MM.1S (cell line): Measurements from ENCODE around the gene ATL1.
"Not testable (repeated sequence)": the region's sequence is repeated elsewhere in the genome, so short reads cannot be mapped to it uniquely, and the experiment has no call there.

Experiments
- DNase-seq: peaks from one replicate; pipeline ENCODE4 v3.0.0-alpha.2; 2015
- H2AFZ ChIP-seq: fragments of 300-600 bp; sonication (generic); 2 replicates; pipeline ENCODE4 v1.6.0; 2016; ENCODE audit warnings: antibody characterized with exemption, low read length
- H3F3A ChIP-seq: fragments of 300-600 bp; sonication (generic); 2 replicates; pipeline ENCODE4 v1.6.1; 2016; ENCODE audit warnings: mild to moderate bottlenecking, antibody characterized with exemption, low read length, moderate library complexity, mixed read lengths; ENCODE audit not compliant: insufficient read depth
- H3K27ac ChIP-seq: fragments of 300-600 bp; sonication (generic); 2 replicates; pipeline ENCODE4 v1.5.1; 2016; ENCODE audit warnings: mild to moderate bottlenecking, low read length
- H3K27me3 ChIP-seq: fragments of 300-600 bp; sonication (generic); replicated peaks from 2 replicates; pipeline ENCODE4 v1.6.0; 2016; ENCODE audit warnings: low read length; ENCODE audit not compliant: insufficient read depth
- H3K36me3 ChIP-seq: fragments of 300-600 bp; sonication (generic); replicated peaks from 2 replicates; pipeline ENCODE4 v1.6.1; 2016; ENCODE audit warnings: mild to moderate bottlenecking, low read length, mixed read lengths; ENCODE audit not compliant: insufficient read depth
- H3K4me1 ChIP-seq: fragments of 300-600 bp; sonication (generic); 2 replicates; pipeline ENCODE4 v1.6.1; 2016; ENCODE audit warnings: low read length, mixed read lengths
- H3K4me2 ChIP-seq: fragments of 300-600 bp; sonication (generic); 2 replicates; pipeline ENCODE4 v1.6.0; 2016; ENCODE audit warnings: low read depth, low read length
- H3K4me3 ChIP-seq: fragments of 300-600 bp; sonication (generic); 2 replicates; pipeline ENCODE4 v1.5.1; 2016; ENCODE audit warnings: low read length, mixed read lengths
- H3K79me2 ChIP-seq: fragments of 300-600 bp; sonication (generic); 2 replicates; pipeline ENCODE4 v1.6.1; 2016; ENCODE audit warnings: mixed run types, low read length, mixed read lengths
- H3K9ac ChIP-seq: fragments of 300-600 bp; sonication (generic); 2 replicates; pipeline ENCODE4 v1.6.1; 2016; ENCODE audit warnings: low read length, mixed read lengths
- H3K9me2 ChIP-seq: fragments of 300-600 bp; sonication (generic); replicated peaks from 2 replicates; pipeline ENCODE4 v1.6.1; 2016; ENCODE audit warnings: mild to moderate bottlenecking, low read length, mixed read lengths; ENCODE audit not compliant: insufficient read depth
- H3K9me3 ChIP-seq: fragments of 300-600 bp; sonication (generic); replicated peaks from 2 replicates; pipeline ENCODE4 v1.6.1; 2016; ENCODE audit warnings: mild to moderate bottlenecking, low read length, mixed read lengths; ENCODE audit not compliant: insufficient read depth
- H4K20me1 ChIP-seq: fragments of 300-600 bp; sonication (generic); 2 replicates; pipeline ENCODE4 v1.6.1; 2016; ENCODE audit warnings: mild to moderate bottlenecking, low read length, moderate library complexity, mixed read lengths; ENCODE audit not compliant: insufficient read depth
- EZH2 ChIP-seq: fragments of 300-600 bp; sonication (generic); optimal IDR thresholded peaks from 2 replicates; pipeline ENCODE3; 2017; ENCODE audit warnings: low read depth, mild to moderate bottlenecking, antibody characterized with exemption, low read length, mixed read lengths
- EZH2phosphoT487 ChIP-seq: fragments of 300-600 bp; sonication (generic); IDR thresholded peaks from 2 replicates; pipeline ENCODE4 v1.6.1; 2018; ENCODE audit warnings: antibody characterized with exemption, low read length
- TF ChIP-seq, protein P1 (sequence below): fragments of 300-600 bp; sonication (generic); IDR thresholded peaks from 2 replicates; pipeline ENCODE4 v1.5.1; 2016; ENCODE audit warnings: antibody characterized with exemption, low read length, mixed read lengths

Gene ATL1

DNA sequence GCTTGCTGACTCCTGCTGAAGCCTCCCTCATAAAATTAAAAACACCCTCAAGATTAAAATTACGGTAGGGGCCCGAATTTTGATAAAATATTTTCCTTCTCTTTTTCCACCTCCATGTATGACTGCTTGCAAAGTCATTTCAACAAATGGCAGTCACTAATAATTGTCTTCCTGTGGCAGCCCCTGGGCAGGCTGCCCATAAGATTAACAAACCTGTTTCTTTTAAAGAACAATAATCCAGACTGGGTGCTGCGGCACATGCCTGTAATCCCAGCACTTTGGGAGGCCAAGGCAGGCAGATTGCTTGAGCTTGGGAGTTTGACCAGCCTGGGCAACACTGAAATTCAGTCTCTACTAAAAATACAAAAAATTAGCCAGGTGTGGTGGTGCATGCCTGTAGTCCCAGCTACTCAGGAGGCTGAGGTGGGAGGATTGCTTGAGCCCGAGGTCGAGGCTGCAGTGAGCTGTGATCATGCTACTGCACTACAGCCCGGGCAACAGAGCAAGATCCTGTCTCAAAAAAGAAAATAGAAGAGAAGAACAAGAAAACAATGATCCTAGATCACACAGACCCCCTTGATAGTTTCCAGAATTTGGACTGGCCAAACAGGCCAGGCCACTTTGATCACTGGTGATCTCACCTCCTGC is 99.5 kb downstream of the ATL1 start:
- no peaks in the 10 kb centered on the region for H3K27me3 ChIP-seq
- H3K9ac ChIP-seq, result no peak overlapping the region
- no peaks in the 10 kb centered on the region for H3F3A ChIP-seq
- H4K20me1 ChIP-seq, result no peaks in the 10 kb centered on the region
- no peak for DNase-seq
- TF ChIP-seq EZH2 (no peak), EZH2phosphoT487 (no peak)
- TF ChIP-seq, protein P1, sequence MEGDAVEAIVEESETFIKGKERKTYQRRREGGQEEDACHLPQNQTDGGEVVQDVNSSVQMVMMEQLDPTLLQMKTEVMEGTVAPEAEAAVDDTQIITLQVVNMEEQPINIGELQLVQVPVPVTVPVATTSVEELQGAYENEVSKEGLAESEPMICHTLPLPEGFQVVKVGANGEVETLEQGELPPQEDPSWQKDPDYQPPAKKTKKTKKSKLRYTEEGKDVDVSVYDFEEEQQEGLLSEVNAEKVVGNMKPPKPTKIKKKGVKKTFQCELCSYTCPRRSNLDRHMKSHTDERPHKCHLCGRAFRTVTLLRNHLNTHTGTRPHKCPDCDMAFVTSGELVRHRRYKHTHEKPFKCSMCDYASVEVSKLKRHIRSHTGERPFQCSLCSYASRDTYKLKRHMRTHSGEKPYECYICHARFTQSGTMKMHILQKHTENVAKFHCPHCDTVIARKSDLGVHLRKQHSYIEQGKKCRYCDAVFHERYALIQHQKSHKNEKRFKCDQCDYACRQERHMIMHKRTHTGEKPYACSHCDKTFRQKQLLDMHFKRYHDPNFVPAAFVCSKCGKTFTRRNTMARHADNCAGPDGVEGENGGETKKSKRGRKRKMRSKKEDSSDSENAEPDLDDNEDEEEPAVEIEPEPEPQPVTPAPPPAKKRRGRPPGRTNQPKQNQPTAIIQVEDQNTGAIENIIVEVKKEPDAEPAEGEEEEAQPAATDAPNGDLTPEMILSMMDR, result no peak
- H3K4me3 ChIP-seq, result no peak overlapping the region
- H3K4me1 ChIP-seq, result no peaks in the 10 kb centered on the region
- no peaks in the 10 kb centered on the region for H3K36me3 ChIP-seq
- no peaks in the 10 kb centered on the region for H3K9me2 ChIP-seq
- no peak overlapping the region for H3K27ac ChIP-seq
- H3K79me2 ChIP-seq, result no peaks in the 10 kb centered on the region
- no peak overlapping the region for H2AFZ ChIP-seq
- no peaks in the 10 kb centered on the region for H3K9me3 ChIP-seq
- H3K4me2 ChIP-seq, result no peak overlapping the region

DNA sequence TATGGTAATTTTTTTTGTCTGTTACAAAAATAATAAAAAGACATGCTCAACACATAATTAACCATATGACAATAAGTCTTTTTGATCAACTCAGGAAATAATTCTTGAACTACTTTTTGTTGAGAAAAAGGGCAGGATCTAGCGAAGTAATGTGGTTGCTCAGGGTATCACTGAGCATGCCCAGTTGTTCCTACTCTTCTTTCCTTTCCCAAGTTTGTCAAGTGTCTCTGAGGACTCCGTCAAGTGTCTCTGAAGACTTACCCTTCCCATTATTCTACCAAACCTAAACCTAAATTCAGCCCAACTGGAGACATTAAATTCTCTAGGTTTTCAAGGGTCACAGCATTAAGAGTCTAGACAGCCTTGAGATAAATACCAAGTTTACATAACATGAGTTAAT is 104.6 kb downstream of the ATL1 start:
- H3K4me1 ChIP-seq, H3F3A ChIP-seq, H3K4me2 ChIP-seq, H3K27me3 ChIP-seq, H3K9me2 ChIP-seq, H2AFZ ChIP-seq, H3K9me3 ChIP-seq, H3K4me3 ChIP-seq, H3K9ac ChIP-seq, H3K27ac ChIP-seq, DNase-seq, H3K36me3 ChIP-seq, H4K20me1 ChIP-seq: not testable (repeated sequence)
- peaks cover 22% of the 10 kb centered on the region for H3K79me2 ChIP-seq

DNA sequence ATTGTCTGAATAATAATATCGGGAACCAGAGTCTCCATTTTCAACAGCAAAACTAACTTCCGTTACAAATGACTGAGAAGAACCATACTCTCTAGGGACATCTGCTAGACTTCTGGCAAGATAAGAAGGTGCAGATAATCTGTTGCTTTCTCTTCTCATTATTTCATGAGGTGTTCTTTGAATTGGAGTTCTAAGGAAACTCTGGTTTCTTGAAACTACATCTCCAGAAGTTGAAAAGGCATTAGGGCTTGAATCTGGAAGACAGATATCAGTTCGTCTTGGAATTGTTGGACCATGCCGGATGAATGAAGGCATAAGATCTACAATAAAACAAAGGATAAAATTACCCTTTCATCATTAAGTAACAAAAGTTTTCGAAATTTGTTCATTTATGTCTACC is 105.4 kb downstream of the ATL1 start:
- H3K79me2 ChIP-seq, result peaks cover 22% of the 10 kb centered on the region
- H3K27ac ChIP-seq, H3K27me3 ChIP-seq, H3F3A ChIP-seq, DNase-seq, H3K4me3 ChIP-seq, H3K9me3 ChIP-seq, H2AFZ ChIP-seq, H3K9ac ChIP-seq, H3K4me2 ChIP-seq, H3K9me2 ChIP-seq, H3K4me1 ChIP-seq, H4K20me1 ChIP-seq, H3K36me3 ChIP-seq: not testable (repeated sequence)

DNA sequence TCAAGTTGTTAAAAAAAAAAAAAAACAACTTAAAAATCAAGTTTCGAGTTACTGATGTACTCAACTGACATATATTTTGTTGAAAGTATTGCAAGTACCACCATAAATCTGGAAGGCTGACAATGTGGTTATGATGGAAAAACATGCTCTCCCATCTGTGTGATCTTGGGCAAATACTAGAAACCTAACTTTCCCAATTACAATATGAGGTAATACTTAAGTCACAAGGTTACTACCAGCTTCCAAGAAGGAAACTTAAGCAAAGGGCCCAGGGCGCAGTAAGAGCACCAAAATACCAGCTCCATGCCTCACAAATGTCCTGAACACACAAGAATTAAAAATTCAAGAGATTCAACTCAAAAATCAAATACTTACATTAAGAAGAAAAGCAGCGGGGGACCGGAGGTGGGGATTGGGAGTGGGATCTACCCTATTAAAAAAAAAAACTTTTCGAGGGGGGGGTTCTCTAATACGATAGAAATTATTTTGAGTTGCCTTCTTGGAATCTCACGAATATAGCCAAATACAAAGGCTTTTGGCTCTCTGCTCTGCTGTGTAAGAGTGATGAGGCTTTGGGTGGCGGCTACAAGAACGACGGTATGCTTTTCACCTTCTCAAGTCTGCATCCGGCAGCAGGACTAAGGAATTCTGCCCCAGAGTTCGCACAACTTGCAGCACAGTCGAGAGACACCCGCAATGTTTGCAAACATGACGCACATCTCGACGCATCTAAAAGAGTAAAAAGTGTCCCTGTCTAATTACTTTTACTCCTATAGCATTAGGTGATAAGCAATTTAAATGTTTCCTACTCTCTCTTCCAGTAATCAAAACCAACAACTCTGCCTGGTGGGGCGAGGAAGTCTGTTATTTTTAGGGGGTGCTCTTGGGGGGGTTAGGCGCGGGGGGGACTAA is 107.1 kb downstream of the ATL1 start:
- peak overlapping the region; percentile 44; the same call in 1 of the 2 replicates for H3K9ac ChIP-seq

More for the DNA sequence above, 107.1 kb downstream of the ATL1 start:
- peaks cover 22% of the 10 kb centered on the region for H3K79me2 ChIP-seq
- peak; percentile 16 for DNase-seq
- TF ChIP-seq EZH2phosphoT487 (no peak), EZH2 (no peak)
- TF ChIP-seq, protein P1, result no peak
- 0 out of 2 replicates have a peak overlapping the region, but pooled peaks have one; percentile 23 for H2AFZ ChIP-seq
- H3K9me2 ChIP-seq, result no peaks in the 10 kb centered on the region
- H3K9me3 ChIP-seq, result no peaks in the 10 kb centered on the region
- peak overlapping the region; percentile 68 for H3K4me2 ChIP-seq
- H3F3A ChIP-seq, result 0 out of 2 replicates have a peak, but pooled peaks cover 7% of the 10 kb centered on the region
- H3K4me3 ChIP-seq, result peak overlapping the region; percentile 70
- no peaks in the 10 kb centered on the region for H3K4me1 ChIP-seq
- peak overlapping the region; percentile 10; the same call in 1 of the 2 replicates for H3K27ac ChIP-seq
- H3K27me3 ChIP-seq, result no peaks in the 10 kb centered on the region
- H3K36me3 ChIP-seq, result no peaks in the 10 kb centered on the region
- H4K20me1 ChIP-seq, result no peaks in the 10 kb centered on the region
